AG08395 (cell line): ENCODE measurements around the gene RASSF1.
"Not testable (repeated sequence)": the region's sequence is repeated elsewhere in the genome, so short reads cannot be mapped to it uniquely, and the experiment has no call there.

Experiments
- DNase-seq: peaks from one replicate; pipeline ENCODE4 v3.0.0; 2012; ENCODE audit warnings: mixed read lengths, low spot score

Gene RASSF1

DNA sequence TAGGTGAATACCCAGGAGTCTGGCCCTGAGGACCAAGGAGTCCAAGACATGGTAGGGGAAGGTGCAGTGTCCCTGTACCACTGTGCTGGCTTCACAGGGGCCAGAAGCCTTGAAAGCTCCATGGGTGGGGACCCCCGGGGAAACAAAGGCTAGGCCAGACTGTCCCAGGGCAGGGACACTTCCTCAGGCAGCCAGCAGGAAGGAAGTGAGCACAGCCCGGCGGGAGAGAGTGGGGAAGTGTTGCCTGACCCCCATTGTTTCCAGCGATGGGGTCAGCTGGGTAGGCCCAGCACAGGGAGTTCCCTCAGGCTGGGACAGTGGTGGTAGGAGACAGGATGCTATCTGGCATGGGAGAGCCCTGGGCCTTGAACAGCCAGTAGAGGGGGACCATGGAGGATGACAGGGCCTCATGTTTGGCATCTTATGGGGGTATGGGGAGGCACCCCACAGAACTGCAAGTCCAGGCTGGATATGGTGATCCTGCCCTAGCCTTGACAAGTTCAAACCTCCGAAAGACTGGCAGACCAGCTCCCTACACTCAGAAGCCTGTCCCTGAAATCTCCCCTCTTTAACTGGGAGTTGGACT is 16.9 kb downstream of the RASSF1 start:
- no peak for DNase-seq

- DNase-seq, result no peak
Observed at GRCh38 chr3:50323092-50323600, 17.5 kb downstream of the RASSF1 start.

DNA sequence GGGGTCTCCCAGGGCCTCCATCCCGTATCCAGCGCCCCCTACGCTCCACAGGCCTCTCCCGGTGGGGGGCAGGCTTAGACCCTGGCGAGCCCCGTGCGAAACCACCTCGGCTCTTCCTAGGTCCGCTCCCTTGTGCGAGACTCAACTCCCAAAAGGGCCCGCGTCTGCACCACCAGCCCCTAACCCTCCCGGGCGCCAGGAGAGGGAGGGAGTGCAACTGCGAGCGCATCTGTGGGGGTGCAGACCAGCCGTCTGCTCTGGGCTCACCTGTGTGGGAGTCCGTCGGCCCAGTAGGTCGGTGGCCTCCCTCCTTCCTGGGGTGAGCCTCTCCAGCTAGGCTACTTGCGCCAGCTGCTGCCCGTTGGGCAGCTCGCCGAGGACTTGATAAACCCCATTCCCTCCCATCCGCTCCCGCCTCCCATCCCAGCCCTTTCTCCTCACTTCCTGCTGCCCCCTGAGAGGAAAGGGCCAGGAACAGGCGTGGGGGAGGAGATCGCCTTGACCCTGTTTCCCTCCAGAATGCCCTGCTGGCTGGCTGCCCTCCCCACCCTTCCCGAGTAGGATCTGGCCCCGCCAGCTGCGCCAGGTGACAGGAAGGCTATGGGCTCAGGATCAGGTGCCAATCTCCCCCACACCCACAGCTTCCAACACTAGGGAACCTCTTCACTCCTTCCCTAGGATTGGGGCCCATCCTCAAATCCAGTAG is 18.1 kb downstream of the RASSF1 start, which contains the start of gene HYAL2:
Gene HYAL2, minus strand, starts transcription at position 360 of the 706 bp plus-strand sequence. CDS start 2,256 bp downstream, outside the sequence.
- DNase-seq, result no peak

DNA sequence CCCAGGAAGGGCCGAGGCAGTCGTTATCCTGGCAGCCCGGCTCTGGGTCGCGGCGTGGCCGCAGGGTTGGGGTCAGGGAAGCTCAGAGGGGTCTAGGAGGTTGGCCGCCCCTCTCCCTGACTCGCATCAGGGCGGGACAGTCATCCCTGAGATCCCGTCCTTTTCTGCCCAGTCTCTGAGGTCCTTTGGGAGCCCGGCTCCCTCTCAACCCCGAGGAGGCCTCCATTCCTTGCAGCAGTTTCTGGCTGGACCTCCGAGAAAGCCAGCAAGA is 18.6 kb downstream of the RASSF1 start:
- no peak for DNase-seq

DNA sequence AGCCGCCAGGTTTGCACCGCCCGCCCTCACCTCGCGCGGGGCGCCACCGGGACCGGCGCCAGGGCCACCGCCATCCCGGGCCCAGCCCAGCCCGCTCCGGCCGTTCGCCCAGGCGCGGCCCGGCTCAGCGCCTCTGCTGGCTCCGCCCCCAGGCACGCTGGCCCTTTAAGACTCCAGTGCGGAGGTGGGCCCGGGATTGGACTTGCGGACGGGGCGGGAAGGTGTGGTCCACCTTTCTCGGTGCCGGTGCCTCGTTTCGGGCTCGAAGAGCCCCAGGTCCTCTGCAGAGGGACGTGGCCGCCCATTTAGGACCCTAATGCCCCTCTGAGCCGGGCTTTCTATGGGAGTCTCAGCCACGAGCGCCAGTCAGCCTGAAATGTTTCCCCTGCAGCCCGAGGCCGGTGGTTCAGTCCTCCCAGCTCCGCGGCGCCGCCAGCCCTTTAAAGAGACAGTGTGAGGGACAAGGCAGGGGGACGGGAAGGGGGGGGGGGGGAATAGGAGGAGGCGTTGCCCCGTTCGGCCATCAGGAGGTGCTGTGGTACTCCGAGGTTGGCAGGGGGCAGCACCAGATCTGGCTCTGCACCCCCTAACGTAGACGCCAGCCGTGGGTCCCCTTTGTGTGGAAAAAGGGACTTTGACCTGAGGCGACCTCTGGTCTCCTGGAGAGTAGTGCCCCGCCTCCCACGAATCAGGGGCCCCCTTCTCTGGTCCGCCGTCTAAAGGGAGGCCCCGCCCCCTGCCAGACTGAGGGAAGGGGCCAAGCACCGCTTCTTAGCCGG is 19.1 kb downstream of the RASSF1 start:
- DNase-seq, result peak; percentile 92

DNA sequence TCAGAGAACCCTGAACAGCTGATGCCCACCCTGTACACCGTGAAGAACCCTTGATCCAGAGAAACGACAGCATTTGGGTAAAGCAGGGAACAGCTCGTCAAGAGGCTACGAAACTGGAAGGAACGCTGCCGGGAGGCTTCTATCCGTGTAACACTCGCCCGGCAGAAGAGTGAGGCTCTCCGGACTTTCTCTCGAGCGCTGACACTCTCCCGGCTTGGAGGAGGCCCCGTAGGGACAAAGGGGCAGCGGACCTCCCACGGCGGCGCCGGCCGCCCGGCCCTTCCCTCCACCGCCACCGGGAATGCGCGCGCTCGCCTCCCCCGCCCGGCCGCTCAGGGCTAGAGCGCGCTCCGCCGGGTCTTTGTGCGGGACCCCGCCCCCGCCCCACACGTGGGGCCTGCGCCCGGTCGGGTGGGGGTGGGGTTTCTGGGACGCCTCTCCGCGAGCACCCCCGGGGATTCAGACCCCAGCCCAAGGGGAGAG is 19.7 kb downstream of the RASSF1 start:
- peak; percentile 76 for DNase-seq

- DNase-seq, result no peak
Observed at GRCh38 chr3:50319894-50320625, 20.6 kb downstream of the RASSF1 start.

- DNase-seq, result no peak
Observed at GRCh38 chr3:50319181-50319893, 21.3 kb downstream of the RASSF1 start.

DNA sequence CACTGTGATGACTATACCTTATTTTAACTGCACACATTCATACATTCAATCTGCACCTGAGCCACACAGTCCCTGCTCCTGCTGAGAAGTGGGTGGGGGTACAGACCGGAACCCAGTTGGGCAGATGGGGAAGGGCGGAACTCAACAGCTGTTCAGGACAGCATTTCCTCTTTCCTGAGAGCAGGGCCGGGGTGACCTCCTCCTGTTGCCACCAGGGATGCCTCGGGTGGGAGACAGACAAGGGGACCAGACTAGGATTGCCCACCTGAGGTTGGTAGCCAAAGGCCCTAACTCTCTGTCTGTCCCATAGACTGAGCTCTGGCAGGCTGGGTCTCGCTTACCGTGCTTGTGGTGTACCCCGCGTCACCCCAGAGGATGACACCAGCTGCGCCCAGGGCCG is 22.0 kb downstream of the RASSF1 start:
- DNase-seq, result no peak

DNA sequence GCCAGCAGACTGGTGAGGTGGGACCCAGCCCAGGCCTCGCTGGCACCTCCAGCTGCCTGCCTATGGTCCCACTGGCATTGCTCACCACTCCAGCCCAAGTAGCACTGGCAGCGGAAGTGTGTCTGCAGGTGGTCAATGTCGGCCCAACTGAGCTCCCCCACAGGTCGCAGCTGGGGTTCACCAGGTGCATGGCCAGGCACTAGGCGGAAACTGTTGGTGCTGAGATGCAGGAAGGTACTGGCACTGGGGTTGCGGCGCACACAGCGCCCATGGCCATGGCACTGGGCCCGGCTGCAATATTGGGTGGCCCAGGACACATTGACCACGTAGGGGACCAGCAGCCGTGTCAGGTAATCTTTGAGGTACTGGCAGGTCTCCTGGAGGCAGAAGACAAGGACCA is 22.5 kb downstream of the RASSF1 start:
- no peak for DNase-seq

- DNase-seq, result no peak
Observed at GRCh38 chr3:50317300-50317699, 23.3 kb downstream of the RASSF1 start.

DNA sequence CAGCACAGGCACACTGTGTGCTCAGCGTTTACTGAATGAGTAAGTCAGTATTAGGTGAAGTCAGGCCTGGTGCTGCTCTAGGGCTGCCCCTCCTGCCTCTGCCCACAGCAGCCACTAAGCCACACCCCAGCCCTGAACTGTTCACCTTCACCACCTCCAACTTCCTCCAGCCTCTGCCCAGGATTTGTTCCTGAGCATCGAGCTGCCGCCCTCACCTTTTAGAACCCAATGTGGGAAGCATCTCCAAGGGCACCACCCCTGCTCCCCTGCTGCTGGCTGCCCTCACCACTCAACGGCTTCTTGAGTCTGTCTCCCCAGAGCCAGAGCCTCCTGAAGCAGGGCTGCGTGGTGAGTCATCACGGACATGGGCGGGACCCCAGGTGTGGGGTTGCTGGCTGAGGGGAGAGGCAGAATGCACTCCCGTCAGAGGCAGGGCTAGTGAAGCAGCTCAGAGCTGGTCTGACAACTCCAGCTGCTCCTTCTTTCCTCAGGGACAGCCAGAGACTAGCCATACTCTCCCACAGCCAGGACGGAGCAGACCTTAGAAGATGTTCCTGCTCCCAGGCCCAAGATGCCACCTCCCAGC is 23.9 kb downstream of the RASSF1 start:
- DNase-seq, result no peak

GRCh38 chr3:50314816-50315215 is 25.8 kb downstream of the RASSF1 start:
- no peak for DNase-seq

DNA sequence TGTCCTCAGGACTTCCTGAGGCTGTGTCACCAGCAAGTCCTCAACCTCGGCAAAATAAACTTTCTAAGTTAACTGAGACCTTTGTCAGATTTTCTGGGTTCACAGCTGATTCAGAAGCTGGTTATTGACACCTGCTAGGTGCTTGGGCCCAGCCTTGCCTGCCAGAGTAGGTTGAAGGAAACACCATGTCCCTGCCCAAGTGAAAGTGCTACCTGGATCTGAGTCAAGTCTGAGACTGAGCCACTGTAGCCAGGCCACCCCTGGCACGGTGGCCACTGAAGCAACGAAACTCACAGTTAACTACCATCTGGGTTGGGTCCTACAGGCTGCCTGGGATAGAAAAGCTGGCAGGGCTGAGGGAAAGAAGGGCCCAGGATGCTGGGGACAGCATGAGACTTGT is 26.3 kb downstream of the RASSF1 start:
- no peak for DNase-seq

GRCh38 chr3:50312041-50312440 is 28.6 kb downstream of the RASSF1 start:
- not testable (repeated sequence) for DNase-seq

GRCh38 chr3:50304601-50305000 is 36.0 kb downstream of the RASSF1 start:
- no peak for DNase-seq

- no peak for DNase-seq
Observed at GRCh38 chr3:50303013-50303815, 37.4 kb downstream of the RASSF1 start, which contains the start of gene HYAL1. Gene HYAL1 (minus strand): TSS chr3:50303574. CDS start chr3:50302956, 618 bp downstream.

GRCh38 chr3:50302095-50303012 is 38.3 kb downstream of the RASSF1 start:
- DNase-seq, result no peak

GRCh38 chr3:50300681-50301254 is 39.9 kb downstream of the RASSF1 start:
- no peak for DNase-seq
